Stimulated activated CD8-positive, alpha-beta memory T cell treated with anti-CD3 and anti-CD28 coated beads, Interleukin-7, amount 100 ng/mL, for 48 hours (primary cell): Measurements from ENCODE around the gene GATAD2B.
"Not testable (repeated sequence)": the region's sequence is repeated elsewhere in the genome, so short reads cannot be mapped to it uniquely, and the experiment has no call there.

Source experiments
- DNase-seq, 2 donors: peaks; one replicate each; pipeline ENCODE4 v3.0.0-alpha.2; 2020; ENCODE audit warnings: low read depth in 1 of 2; ENCODE audit errors: extremely low read depth in 1 of 2

The GATAD2B gene

DNA sequence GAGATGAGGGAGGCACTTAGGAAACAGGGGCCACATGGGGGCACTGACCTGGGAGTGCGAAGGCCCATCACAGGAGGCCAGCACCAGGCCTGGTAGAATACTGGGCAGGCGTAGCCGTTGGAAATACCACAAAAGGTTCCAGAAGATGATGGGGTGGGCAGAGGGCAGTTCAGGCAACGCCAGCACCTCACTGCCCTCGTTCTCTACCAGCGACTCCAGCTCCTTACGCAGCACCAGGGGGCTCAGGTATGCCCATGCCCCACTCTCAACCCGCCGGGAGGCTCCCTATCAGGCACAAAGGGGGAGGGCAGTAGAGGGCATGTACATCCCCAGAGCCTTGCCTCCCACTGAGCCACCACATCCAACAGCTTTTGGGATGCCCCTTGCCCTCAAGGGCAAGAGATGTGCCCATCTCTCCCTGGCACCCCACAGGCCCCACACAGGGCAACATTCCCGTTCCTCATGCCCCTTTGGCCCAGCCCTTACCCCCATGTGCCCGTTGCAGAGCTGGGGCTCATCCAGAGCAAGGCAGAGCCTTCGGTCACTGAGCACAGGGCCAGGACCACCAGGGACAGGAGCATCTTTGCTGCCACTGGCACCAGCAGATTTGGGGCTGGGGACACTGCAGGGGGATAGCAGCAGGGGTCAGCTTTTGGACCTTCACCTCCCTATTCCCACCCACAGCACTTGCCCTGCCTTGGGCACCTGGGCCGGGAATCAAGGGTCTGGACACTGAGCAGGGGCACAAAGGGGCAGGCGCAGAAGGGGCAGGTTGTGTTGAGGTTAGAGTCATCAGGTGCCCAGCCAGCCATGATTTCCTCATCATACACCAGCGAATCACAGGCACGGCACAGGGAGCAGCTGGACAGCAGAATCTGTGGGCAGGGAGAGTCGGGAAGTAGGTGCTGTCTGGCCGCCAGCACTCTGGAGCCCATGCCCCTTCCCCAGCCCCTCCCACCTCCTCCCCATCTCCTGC lies 9.7 kb upstream of the GATAD2B start:
- DNase-seq = no peak

DNA sequence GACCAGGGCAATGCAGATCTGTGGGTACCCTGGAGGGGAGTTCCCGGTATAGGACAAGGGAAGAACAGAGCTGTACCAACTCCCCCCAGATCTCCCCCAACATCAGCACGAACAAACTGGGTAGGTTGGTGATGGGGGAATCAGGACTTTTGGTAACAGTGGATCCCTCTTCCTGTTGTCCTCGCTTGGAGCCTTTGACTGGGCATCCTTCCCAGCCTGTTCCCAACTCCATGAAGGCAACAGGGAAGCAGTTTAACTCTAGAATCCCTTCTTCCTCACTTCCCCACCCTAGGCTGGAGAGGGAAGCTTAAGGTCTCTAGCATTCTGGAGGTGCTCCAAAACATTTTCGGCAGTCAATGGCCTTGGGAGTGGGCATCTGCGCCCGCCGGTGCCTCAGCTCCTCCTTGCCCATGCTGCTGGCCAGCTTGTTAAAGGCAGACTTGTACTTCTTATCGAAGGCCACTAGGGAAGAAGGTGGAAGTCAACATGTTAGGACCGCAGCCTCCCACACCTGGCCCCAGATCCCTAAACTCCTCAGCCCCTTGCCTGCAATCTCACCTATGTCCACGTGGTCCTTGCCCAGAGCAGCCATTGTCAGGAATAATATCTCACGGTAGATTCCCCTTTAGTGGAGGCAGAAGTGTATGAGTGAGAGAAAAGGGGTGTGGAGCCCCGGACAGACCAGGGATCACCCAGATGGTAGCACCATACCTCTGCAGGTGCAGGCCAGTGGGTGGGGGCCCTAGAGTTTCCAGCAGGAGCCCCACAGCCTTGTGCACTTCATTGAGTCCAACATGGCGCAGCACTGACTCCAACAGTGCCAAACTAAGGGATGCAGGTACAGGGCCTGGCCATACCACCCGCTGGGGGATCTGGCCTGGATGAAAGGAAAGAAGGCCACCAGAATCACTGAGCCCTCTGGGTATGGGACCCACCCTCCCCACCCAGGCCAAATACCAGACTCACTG lies 7.5 kb upstream of the GATAD2B start:
- DNase-seq = no peak

DNA sequence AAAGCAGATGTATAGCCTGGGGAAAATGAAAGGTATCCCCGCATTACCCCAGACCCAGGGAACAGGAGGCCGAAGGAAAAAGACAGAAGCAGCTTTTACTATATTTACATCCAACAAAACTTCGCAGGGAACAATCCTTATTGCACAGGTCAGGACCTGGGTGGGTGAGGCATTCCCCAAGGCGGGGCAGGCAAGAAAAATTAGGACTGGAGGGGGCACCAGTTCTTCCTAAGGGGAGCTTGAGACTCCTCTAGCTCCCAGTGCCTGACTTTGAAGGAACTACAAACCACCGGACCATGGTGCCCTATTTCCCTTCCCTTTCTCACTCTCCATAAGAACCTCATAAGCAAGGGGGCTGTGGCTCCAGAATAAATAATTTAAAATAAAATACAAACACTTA lies 6.7 kb upstream of the GATAD2B start:
- DNase-seq = no peak

DNA sequence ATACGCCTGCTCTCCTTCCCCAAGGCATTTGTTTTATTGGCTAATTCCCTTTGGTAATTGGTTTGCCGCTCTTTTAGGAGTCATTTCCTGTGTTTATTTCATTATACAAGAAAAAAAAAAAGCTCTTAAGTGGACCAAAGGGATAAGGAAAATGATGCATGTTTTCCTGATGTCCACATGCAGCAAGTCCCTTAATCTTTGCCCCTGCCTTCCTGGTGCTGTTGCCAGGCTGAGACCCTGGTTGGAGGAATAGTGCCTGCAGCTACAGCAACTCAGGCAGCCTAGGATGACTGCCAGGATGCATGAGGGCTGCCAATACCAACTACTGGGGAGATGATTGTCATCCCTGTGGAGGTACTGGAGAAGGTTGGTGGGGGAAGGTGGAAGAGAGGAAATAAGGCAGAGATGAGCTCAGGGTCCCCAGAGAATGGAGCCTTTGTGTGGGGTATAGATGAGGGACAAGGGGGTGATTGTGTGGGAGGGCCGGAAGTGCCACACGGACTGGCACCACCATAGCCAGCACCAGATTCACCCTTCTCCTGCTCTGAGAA lies 6.1 kb upstream of the GATAD2B start:
- DNase-seq = no peak

DNA sequence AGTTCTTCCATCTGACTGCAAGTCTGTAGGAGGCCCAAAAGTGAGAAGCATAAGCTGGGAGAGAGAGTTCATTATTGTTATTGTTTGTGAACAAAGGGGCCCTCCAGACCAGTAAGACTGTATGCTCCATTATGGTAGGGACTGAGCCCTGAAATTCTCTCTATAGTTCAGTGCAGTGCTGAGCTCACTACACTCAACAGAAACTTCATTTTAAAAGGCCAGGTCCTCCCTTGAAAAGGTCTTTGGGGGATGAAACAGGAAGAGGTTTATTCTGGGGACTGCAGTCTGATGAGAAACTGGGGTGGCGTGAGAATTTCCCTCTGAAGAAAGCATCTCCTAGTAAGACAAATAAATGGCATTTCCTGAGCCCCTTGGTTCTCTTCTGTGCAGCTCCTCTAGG lies 5.5 kb upstream of the GATAD2B start:
- no peak for DNase-seq

DNA sequence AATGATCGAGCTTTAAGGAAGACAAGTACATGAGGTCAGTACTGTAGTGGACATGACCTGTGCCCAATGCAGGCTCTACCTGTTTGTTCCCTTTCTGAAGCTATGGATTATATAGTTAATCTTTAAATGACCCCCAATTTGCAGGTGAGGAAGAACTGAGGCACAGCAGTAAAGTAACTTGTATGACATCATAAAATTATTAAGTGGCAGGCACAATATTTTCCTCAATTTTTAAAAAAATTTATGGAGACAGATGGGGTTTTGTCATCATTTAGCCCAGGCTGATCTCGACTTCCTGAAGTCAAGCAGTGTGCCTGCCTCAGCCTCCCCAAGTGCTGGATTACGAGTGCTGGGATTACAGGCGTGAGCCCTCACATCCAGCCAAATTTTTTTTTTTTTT lies 3.6 kb upstream of the GATAD2B start:
- no peak for DNase-seq

DNA sequence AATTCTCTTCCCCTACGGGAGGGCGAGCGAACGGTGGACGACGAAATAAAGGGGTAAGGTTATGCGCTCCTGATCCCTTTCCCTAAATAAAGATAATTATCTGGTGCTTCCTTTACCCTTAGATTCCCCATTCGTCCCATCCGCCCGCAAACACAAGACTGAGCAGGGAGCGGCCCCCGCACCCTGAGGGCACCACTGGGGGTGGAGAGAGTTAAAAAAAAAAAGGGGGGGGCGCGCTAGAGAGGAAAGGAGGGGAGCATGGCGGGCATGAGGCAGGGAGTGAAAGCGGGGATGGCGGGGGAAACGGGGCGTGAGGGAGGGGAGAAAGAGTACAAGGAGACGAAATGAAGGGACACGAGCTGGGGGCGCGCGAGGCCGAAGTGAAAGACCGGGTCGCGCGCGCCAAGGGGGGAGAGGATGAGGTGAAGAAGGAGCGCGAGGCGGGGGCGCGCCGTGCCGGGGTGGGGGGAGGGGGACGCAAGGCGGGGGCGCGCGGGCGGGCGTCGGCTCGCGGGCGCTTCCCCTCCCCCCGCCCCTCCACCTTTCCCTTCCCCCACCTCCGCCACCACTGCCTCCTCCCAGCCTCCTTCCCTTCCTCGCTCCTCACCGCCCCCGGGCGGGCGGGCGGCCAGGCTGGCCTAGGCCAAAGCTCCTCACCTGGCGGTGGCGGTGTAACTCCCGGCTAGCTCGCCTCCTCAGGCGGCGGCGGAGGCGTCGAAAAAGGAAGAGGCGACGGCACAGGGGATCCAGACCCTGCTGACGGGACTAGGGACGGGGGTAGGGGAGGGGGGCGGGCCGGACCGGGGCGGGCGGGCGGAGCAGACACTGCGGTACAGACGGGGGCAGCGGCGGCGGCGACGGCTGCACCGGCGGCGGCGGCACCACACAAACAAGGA lies 448 bp downstream of the GATAD2B start:
- DNase-seq = peak; percentile 26 to 63

DNA sequence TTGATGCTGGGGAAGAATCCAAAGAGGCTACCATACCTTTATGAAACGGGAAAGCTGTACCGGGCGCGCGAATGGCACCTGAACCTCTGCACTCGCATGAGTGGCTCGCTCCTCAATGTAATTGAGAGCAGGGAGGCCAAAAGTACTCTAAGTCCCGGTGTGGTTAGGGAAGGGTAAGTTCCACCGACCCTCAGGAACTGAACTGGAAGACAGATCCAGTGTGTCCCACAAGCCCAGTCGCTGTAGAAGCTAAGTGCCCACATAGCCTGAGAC lies 1.0 kb downstream of the GATAD2B start:
- DNase-seq = no peak

DNA sequence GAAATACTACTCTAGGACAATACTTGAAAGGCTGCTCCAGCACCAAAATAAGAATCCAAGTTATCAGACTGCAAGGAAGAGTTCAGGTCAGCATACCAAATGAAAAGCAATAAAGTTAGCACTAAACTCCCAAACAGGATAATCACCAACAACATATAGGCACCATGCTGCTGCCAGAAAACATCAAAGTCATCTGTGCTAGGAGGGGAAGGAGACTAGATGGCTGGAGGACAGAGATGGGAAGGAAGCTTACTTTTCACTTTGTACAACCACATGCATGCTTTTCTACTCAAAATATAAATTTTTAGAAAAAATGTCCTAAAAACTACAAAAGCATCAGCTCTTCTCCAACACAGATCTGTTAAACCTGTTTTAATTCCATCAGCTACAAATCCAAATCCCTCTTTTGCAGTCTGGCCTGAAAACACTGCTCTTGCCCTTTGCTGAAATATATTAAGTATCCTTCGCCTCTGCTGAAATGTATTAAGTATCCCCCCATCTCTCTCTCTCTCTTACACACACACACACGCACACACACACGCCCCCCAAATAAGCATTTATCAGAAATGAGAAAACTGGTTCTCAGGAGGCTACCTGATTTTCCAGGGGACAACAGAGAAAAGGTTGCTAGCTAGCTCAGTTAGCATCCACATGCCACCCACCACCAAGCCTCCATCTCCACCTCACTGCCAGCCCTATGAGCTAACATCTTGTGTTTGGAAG lies 1.5 kb downstream of the GATAD2B start:
- DNase-seq = no peak

DNA sequence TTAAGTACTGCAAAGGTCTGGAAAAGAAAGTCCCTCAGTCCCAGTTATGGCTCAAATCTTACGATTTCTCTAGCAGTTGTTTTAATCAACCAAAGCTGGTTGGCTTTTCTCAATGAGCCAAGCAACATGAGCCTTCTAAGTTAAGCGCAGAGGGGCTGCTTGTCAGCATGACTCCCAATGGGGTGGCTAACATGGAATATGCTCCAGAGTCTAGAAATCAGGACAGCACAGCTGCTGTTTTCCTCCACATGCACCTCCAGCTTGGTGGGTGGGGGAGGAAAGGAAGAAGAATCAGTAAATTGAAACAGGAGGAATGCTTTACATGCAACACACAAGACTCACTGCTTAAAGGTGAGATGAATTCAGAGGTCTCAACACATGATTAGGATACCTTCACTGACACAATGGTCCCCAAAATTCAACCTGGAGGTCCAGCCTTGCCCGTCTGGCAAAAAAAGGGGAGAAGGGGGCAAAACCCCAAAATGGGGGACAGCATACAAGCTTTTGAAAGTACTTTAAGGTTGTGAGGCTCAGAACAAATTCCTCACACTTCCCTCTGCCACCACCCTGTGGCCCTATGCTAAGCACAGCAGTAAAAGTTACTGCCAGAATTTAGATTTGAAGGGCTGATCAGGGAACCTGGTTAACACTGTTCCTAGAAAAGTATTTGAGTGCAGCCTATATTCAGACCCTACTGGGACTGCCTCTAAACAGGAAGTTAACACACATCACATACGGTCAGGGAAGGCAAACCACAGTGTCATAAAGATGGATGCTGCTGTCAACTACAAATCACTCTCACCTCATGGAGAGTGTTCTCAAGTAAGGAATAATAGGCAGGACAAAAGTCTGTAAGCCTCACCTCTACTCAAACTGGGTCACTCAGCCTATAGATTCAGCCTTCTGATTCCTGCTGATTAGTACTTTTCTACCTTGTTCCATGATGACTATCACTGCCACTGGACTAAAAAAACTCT lies 2.6 kb downstream of the GATAD2B start:
- no peak for DNase-seq

DNA sequence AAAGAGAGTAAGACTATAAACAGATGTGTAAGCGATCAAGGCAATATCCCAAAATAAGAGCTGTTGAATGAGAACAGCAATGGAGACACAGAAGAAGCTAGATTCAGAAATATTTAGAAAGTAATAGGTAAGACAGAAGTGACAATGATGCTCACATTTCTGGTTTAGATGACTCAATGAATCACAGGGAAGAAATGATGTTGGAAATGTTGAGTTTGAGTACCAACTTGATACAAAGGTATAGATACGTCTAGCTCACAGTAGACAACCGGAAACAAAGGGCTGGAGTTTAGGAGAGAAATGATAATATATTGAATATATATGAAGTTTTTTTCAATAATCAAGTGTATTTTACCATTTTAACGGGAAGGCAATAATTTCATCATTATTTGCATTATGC lies 6.5 kb downstream of the GATAD2B start:
- no peak for DNase-seq

DNA sequence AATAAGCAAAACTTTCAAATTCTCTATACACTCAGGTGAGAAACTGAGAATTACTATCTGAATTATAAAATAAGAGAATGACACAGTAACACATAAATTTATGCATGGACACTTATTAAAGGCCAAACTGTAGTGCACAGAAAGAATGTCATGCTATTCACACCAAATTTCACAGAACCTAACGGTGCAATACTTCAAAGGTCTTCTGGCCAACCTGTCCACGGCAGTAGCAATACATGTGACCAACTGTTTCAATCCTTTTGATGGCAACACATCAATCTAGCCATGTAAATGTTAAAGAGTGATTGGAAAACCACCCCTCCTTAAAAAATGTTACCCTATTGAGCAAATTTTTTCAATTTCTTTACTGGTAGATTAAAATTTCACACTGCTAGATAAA lies 10.4 kb downstream of the GATAD2B start:
- no peak for DNase-seq

DNA sequence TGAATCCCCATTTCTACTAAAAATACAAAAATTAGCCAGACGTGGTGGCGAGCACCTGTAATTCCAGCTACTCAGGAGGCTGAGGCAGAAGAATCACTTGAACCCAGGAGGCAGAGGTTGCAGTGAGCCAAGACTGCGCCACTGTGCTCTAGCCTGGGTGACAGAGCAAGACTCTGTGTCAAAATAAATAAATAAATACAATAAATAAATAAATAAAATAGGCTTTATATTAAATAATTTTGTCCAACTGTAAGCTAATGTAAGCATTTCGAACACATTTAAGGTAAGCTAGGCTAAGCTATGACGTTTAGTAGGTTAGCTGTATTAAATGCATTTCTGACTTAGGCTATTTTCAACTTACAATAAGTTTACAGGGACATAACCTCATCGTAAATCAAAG lies 12.2 kb downstream of the GATAD2B start:
- not testable (repeated sequence) for DNase-seq

DNA sequence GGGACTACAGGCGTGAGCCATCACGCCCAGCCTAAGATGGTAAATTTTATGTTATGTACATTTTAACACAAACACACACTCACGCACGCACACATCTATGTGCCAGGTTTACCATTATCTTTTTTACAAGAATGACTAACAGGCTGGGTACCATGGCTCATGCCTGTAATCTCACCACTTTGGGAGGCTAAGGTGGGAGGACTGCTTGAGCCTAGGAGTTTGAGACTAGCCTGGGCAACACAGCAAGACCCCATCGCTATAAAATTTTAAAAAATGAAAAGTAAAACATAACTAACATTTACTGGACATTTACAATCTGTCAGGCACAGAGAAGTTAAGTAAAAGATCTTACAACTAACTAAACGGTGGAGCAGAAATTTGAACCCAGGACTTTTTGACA lies 14.7 kb downstream of the GATAD2B start:
- no peak for DNase-seq

DNA sequence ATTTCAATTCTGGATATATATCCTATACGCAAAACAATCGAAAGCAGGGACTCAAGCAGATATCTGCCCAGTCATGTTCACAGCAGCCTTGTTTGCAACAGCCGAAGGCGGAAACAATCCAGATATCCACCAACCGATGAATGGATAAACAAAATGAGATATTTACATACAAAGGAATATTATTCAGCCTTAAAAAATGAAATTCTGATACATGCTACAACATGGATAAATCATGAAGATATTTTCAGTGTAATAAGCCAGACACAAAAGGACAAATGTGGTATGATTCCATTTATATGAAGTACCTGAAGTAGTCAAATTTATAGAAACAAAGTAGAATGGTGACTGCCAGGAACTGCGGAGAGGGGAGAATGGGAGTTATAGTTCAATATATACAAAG lies 15.6 kb downstream of the GATAD2B start:
- no peak for DNase-seq

DNA sequence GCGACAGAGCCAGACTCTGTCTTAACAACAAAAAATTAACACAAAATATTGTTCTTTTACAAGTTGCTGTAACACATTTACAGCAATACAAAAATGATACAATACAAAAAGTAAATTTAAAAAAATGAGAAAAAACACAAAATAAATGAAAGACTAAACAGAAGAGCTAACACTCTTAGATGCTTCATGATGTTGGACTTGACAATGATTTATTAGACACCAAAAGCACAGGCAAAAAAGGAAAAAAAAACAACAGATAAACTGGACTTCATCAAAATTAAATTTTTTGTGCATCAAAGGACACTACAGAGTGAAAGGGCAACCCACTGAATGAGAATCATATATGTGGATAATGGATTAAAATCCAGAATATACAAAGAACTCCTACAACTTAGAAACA lies 16.4 kb downstream of the GATAD2B start:
- DNase-seq = no peak

DNA sequence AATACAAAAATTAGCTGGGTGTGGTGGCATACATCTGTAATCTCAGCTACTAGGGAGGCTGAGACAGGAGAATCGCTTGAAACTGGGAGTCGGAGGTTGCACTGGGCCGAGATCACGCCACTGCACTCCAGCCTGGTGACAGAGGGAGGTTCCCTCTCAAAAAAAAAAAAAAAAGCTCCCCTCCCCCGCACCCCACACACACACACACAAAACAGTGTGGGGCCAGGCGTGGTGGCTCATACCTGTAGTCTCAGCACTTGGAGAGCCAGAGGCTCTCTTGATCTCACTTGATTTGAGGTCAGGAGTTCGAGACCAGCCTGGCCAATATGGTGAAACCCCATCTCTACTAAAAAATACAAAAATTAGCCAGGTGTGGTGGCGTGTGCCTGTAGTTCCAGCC lies 16.9 kb downstream of the GATAD2B start:
- not testable (repeated sequence) for DNase-seq

DNA sequence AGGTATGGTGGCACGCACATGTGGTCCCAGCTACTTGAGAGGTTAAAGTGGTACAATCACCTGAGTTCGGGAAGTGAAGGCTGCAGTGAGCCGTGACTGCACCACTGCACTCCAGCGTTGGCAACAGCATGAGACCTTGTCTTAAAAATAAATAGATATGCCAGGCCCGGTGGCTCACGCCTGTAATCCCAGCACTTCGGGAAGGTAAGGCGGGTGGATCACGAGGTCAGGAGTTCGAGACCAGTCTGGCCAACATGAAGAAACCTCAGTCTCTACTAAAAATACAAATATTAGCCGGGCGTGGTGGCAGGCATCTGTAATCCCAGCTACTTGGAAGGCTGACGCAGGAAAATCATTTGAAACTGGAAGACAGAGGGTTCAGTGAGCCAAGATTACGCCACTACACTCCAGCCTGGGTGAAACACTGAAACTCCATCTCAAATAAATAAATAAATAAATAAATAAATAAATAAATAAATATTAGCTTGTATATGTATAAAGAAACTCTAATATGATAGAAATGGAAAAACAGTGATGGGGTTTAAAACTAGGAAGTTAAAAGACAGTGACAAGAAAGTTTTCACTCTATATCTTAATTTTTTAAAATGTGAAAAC lies 18.8 kb downstream of the GATAD2B start:
- DNase-seq = no peak
